ENCODE measurements around the gene GALNT2.

GRCh38 chr1:230231774-230232145 is 164.7 kb downstream of the GALNT2 start:
- TF ChIP-seq, protein P1, sequence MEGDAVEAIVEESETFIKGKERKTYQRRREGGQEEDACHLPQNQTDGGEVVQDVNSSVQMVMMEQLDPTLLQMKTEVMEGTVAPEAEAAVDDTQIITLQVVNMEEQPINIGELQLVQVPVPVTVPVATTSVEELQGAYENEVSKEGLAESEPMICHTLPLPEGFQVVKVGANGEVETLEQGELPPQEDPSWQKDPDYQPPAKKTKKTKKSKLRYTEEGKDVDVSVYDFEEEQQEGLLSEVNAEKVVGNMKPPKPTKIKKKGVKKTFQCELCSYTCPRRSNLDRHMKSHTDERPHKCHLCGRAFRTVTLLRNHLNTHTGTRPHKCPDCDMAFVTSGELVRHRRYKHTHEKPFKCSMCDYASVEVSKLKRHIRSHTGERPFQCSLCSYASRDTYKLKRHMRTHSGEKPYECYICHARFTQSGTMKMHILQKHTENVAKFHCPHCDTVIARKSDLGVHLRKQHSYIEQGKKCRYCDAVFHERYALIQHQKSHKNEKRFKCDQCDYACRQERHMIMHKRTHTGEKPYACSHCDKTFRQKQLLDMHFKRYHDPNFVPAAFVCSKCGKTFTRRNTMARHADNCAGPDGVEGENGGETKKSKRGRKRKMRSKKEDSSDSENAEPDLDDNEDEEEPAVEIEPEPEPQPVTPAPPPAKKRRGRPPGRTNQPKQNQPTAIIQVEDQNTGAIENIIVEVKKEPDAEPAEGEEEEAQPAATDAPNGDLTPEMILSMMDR (conservative IDR thresholded peaks at IDR 0.05; ENCODE audit: low read depth in 2 of 2) = no peak
- TF ChIP-seq EZH2 (IDR thresholded peaks at IDR 0.05; ENCODE audit: low read depth, unreplicated experiment) (no peak), POLR2AphosphoS5 (IDR thresholded peaks at IDR 0.05; ENCODE audit: low read depth) (no peak), ZNF331 (CRISPR knock-in tag; IDR thresholded peaks at IDR 0.05; ENCODE audit: low read depth) (no peak)
- TF ChIP-seq, protein P2, sequence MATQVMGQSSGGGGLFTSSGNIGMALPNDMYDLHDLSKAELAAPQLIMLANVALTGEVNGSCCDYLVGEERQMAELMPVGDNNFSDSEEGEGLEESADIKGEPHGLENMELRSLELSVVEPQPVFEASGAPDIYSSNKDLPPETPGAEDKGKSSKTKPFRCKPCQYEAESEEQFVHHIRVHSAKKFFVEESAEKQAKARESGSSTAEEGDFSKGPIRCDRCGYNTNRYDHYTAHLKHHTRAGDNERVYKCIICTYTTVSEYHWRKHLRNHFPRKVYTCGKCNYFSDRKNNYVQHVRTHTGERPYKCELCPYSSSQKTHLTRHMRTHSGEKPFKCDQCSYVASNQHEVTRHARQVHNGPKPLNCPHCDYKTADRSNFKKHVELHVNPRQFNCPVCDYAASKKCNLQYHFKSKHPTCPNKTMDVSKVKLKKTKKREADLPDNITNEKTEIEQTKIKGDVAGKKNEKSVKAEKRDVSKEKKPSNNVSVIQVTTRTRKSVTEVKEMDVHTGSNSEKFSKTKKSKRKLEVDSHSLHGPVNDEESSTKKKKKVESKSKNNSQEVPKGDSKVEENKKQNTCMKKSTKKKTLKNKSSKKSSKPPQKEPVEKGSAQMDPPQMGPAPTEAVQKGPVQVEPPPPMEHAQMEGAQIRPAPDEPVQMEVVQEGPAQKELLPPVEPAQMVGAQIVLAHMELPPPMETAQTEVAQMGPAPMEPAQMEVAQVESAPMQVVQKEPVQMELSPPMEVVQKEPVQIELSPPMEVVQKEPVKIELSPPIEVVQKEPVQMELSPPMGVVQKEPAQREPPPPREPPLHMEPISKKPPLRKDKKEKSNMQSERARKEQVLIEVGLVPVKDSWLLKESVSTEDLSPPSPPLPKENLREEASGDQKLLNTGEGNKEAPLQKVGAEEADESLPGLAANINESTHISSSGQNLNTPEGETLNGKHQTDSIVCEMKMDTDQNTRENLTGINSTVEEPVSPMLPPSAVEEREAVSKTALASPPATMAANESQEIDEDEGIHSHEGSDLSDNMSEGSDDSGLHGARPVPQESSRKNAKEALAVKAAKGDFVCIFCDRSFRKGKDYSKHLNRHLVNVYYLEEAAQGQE (IDR thresholded peaks at IDR 0.05; ENCODE audit: unreplicated experiment) = no peak
- TF ChIP-seq, protein P3, sequence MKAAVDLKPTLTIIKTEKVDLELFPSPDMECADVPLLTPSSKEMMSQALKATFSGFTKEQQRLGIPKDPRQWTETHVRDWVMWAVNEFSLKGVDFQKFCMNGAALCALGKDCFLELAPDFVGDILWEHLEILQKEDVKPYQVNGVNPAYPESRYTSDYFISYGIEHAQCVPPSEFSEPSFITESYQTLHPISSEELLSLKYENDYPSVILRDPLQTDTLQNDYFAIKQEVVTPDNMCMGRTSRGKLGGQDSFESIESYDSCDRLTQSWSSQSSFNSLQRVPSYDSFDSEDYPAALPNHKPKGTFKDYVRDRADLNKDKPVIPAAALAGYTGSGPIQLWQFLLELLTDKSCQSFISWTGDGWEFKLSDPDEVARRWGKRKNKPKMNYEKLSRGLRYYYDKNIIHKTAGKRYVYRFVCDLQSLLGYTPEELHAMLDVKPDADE (IDR thresholded peaks at IDR 0.05) = no peak

Measured in GM23338 (cell line).